ENCODE data around the gene TSC22D2.

TSC22D2 gene

GRCh38 chr3:150421799-150422548 is 13.9 kb downstream of the TSC22D2 start:
- no peak for TF ChIP-seq EZH2phosphoT487 (IDR thresholded peaks at IDR 0.05; ENCODE audit: low read length)
- no peak for TF ChIP-seq CTCF (IDR thresholded peaks at IDR 0.05; ENCODE audit: low read length)
- no peak for TF ChIP-seq EZH2 (optimal IDR thresholded peaks at IDR 0.05; ENCODE audit: low read depth, low read length)
- Histone ChIP-seq H3K4me1 (ENCODE audit: low read length) (no peaks in the 10 kb centered on the region), H3F3A (ENCODE audit: insufficient read depth, low read length) (no peaks in the 10 kb centered on the region), H3K79me2 (ENCODE audit: low read length) (peaks cover 81% of the 10 kb centered on the region), H3K27ac (ENCODE audit: low read length) (no peak overlapping the region), H3K9ac (ENCODE audit: low read length) (no peak overlapping the region), H3K27me3 (replicated peaks; ENCODE audit: insufficient read depth, low read length) (no peaks in the 10 kb centered on the region), H4K20me1 (ENCODE audit: insufficient read depth, low read length) (peaks cover 6% of the 10 kb centered on the region; the same call in 1 of the 2 replicates), H2AFZ (ENCODE audit: low read length) (no peak overlapping the region), H3K36me3 (replicated peaks; ENCODE audit: insufficient read depth, low read length) (no peaks in the 10 kb centered on the region), H3K9me3 (replicated peaks; ENCODE audit: insufficient read depth, low read length) (no peaks in the 10 kb centered on the region), H3K4me3 (ENCODE audit: low read length) (no peak overlapping the region), H3K9me2 (replicated peaks; ENCODE audit: insufficient read depth, low read length) (no peaks in the 10 kb centered on the region), H3K4me2 (ENCODE audit: low read depth, low read length) (no peak overlapping the region)
- DNase-seq, result no peak

- no peaks in the 10 kb centered on the region for H3K36me3 ChIP-seq (replicated peaks; ENCODE audit: insufficient read depth, low read length)
- peaks cover under 1% of the 10 kb centered on the region; the same call in 1 of the 2 replicates for H4K20me1 ChIP-seq (ENCODE audit: insufficient read depth, low read length)
- no peaks in the 10 kb centered on the region for H3K4me1 ChIP-seq (ENCODE audit: low read length)
- H3K79me2 ChIP-seq (ENCODE audit: low read length), result peaks cover 81% of the 10 kb centered on the region
- H3K9me2 ChIP-seq (replicated peaks; ENCODE audit: insufficient read depth, low read length), result no peaks in the 10 kb centered on the region
- no peaks in the 10 kb centered on the region for H3K9me3 ChIP-seq (replicated peaks; ENCODE audit: insufficient read depth, low read length)
- no peak for DNase-seq
- H3K27ac ChIP-seq (ENCODE audit: low read length), result no peak overlapping the region
- no peak overlapping the region for H3K4me2 ChIP-seq (ENCODE audit: low read depth, low read length)
- H3K27me3 ChIP-seq (replicated peaks; ENCODE audit: insufficient read depth, low read length), result no peaks in the 10 kb centered on the region
- no peak overlapping the region for H3K9ac ChIP-seq (ENCODE audit: low read length)
- no peak overlapping the region for H2AFZ ChIP-seq (ENCODE audit: low read length)
- TF ChIP-seq CTCF (IDR thresholded peaks at IDR 0.05; ENCODE audit: low read length) (no peak), EZH2 (optimal IDR thresholded peaks at IDR 0.05; ENCODE audit: low read depth, low read length) (no peak), EZH2phosphoT487 (IDR thresholded peaks at IDR 0.05; ENCODE audit: low read length) (no peak)
- no peak overlapping the region for H3K4me3 ChIP-seq (ENCODE audit: low read length)
- H3F3A ChIP-seq (ENCODE audit: insufficient read depth, low read length), result no peaks in the 10 kb centered on the region
Measured at GRCh38 chr3:150422907-150423306, 14.8 kb downstream of the TSC22D2 start.

GRCh38 chr3:150423761-150424160 is 15.7 kb downstream of the TSC22D2 start:
- DNase-seq, result no peak
- Histone ChIP-seq H4K20me1 (ENCODE audit: insufficient read depth, low read length) (no peaks in the 10 kb centered on the region), H3K79me2 (ENCODE audit: low read length) (peaks cover 79% of the 10 kb centered on the region), H3K9me3 (replicated peaks; ENCODE audit: insufficient read depth, low read length) (no peaks in the 10 kb centered on the region), H3K9me2 (replicated peaks; ENCODE audit: insufficient read depth, low read length) (no peaks in the 10 kb centered on the region), H3K36me3 (replicated peaks; ENCODE audit: insufficient read depth, low read length) (no peaks in the 10 kb centered on the region), H2AFZ (ENCODE audit: low read length) (no peak overlapping the region), H3K4me3 (ENCODE audit: low read length) (no peak overlapping the region), H3F3A (ENCODE audit: insufficient read depth, low read length) (no peaks in the 10 kb centered on the region), H3K4me2 (ENCODE audit: low read depth, low read length) (no peak overlapping the region), H3K9ac (ENCODE audit: low read length) (no peak overlapping the region), H3K4me1 (ENCODE audit: low read length) (no peaks in the 10 kb centered on the region), H3K27ac (ENCODE audit: low read length) (no peak overlapping the region), H3K27me3 (replicated peaks; ENCODE audit: insufficient read depth, low read length) (no peaks in the 10 kb centered on the region)
- TF ChIP-seq EZH2phosphoT487 (IDR thresholded peaks at IDR 0.05; ENCODE audit: low read length), result no peak
- TF ChIP-seq EZH2 (optimal IDR thresholded peaks at IDR 0.05; ENCODE audit: low read depth, low read length), result no peak
- TF ChIP-seq CTCF (IDR thresholded peaks at IDR 0.05; ENCODE audit: low read length), result no peak

Data from MM.1S (cell line).